MM.1S (cell line): ENCODE results near the gene EML5.

ENCODE experiments used
- CTCF ChIP-seq: fragments of 300-600 bp; sonication (generic); IDR thresholded peaks from 2 replicates; pipeline ENCODE4 v1.5.1; 2016; ENCODE audit warnings: antibody characterized with exemption, low read length, mixed read lengths
- EZH2 ChIP-seq: fragments of 300-600 bp; sonication (generic); optimal IDR thresholded peaks from 2 replicates; pipeline ENCODE3; 2017; ENCODE audit warnings: low read depth, mild to moderate bottlenecking, antibody characterized with exemption, low read length, mixed read lengths
- EZH2phosphoT487 ChIP-seq: fragments of 300-600 bp; sonication (generic); IDR thresholded peaks from 2 replicates; pipeline ENCODE4 v1.6.1; 2018; ENCODE audit warnings: antibody characterized with exemption, low read length

- TF ChIP-seq CTCF: no peak
- no peak for TF ChIP-seq EZH2phosphoT487
- TF ChIP-seq EZH2: no peak
Observed at GRCh38 chr14:88597038-88597437, 195.7 kb downstream of the EML5 start.
